Liver (tissue), 3 donors: Measurements from ENCODE around the gene RPL10.

Source experiments
- CTCF ChIP-seq: fragments of 150-350 bp; IDR thresholded peaks from 2 replicates; pipeline ENCODE4 v1.5.1; 2017; ENCODE audit warnings: improper control_type of control experiment, low read depth, low read length; ENCODE audit not compliant: missing input control
- EGR1 ChIP-seq, 2 donors: IDR thresholded peaks; 2 replicates each; pipeline ENCODE4 v1.6.1; 2016 to 2018; ENCODE audit warnings: antibody characterized with exemption in 2 of 2, low read depth in 2 of 2
- GABPA ChIP-seq, 2 donors: IDR thresholded peaks in 1 of 2; conservative IDR thresholded peaks in 1 of 2; 2 replicates each; pipeline ENCODE4 v1.6.1; 2016; ENCODE audit warnings: antibody characterized with exemption in 2 of 2, mild to moderate bottlenecking in 1 of 2, moderate library complexity in 1 of 2
- MAX ChIP-seq: IDR thresholded peaks from 2 replicates; pipeline ENCODE4 v1.6.1; 2016; ENCODE audit warnings: antibody characterized with exemption
- RAD21 ChIP-seq, 2 donors: IDR thresholded peaks; 2 replicates each; pipeline ENCODE4 v1.6.1; 2016; ENCODE audit warnings: antibody characterized with exemption in 2 of 2, mild to moderate bottlenecking in 2 of 2
- REST ChIP-seq: IDR thresholded peaks from 2 replicates; pipeline ENCODE4 v1.6.1; 2016; ENCODE audit warnings: antibody characterized with exemption, mild to moderate bottlenecking
- SP1 ChIP-seq: IDR thresholded peaks from 2 replicates; pipeline ENCODE4 v1.6.1; 2018; ENCODE audit warnings: antibody characterized with exemption, mild to moderate bottlenecking
- TAF1 ChIP-seq: conservative IDR thresholded peaks from 2 replicates; pipeline ENCODE4 v1.6.1; 2016; ENCODE audit warnings: antibody characterized with exemption, mild to moderate bottlenecking
- donor health status: healthy.
- donor health status: healthy.

GRCh38 chrX:154376774-154377173 lies 21.4 kb upstream of the RPL10 start:
- TF ChIP-seq CTCF (no peak), RAD21 (IDR thresholded peaks at IDR 0.05) (no peak), GABPA (IDR thresholded peaks at IDR 0.05 in 1 of 2, conservative IDR thresholded peaks at IDR 0.05 in 1 of 2) (no peak), SP1 (no peak), EGR1 (IDR thresholded peaks at IDR 0.05; ENCODE audit: low read depth in 2 of 2) (no peak), TAF1 (no peak), REST (no peak), MAX (no peak)
